Skin of body (tissue), 2 donors: Measurements from ENCODE around the gene LRRC70. TPM values are rescaled to one million over a fixed set of nuclear protein-coding genes. Genes with fewer than 3 reads are reported as not detected.
"Not testable (repeated sequence)": the region's sequence is repeated elsewhere in the genome, so short reads cannot be mapped to it uniquely, and the experiment has no call there.

ENCODE experiments used
- DNase-seq: peaks from one replicate; lab custom pipeline; 2025; lab: John Stamatoyannopoulos, UW
- total RNA-seq: library from RNA; depleted of rRNA; stranded (reverse); fragments of >200 nt; gene quantifications from one replicate; pipeline ENCODE4 v1.2.3, GENCODE V29; 2014

LRRC70 gene
- total RNA-seq, 1 donor from 2014 or later: 8.5 TPM

- DNase-seq: no peak
Observed at GRCh38 chr5:62605638-62606037, 27.0 kb downstream of the LRRC70 start.

DNA sequence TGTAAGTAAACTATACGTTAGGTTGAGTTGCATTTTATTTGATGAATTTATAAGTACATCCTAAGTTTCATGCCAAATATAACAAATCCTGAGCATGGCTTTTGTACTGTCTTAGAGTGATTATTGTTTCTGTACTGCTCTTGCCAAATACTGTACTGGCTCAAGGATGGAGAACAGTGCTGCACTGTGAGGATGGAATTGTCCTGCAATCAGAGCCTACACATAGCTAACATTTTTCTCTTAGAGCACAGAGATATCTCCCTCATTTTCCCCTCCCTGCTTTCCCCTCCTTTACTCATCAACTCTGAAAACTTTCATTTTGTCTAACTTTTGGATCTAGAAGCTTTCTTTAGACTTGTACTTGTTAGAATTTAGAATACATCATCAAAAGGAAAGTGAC lies 28.3 kb downstream of the LRRC70 start:
- no peak for DNase-seq

GRCh38 chr5:62607615-62608014 lies 29.0 kb downstream of the LRRC70 start:
- DNase-seq: no peak

- no peak for DNase-seq
Observed at GRCh38 chr5:62608529-62609511, 30.2 kb downstream of the LRRC70 start.

GRCh38 chr5:62614355-62614754 lies 35.7 kb downstream of the LRRC70 start:
- DNase-seq: no peak

GRCh38 chr5:62616615-62617277 lies 38.1 kb downstream of the LRRC70 start:
- DNase-seq: no peak

DNA sequence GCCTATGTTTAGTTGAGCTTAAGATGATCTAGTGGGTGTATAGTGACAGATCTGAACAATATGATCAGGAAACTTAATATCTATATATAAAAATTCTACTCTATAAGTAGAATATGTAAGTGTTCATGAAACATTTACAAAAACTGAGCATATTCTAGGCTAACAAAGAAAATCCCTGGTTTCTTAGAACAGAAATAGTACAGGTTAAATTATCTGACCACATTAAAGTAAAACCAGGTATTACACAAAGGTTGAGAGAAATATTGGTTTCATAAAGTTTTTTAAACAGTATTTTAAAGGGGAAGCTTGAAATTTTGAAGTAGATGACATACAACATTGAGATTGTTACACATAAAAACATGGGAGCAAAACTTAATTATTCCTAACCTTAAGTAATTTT lies 39.3 kb downstream of the LRRC70 start:
- no peak for DNase-seq

DNA sequence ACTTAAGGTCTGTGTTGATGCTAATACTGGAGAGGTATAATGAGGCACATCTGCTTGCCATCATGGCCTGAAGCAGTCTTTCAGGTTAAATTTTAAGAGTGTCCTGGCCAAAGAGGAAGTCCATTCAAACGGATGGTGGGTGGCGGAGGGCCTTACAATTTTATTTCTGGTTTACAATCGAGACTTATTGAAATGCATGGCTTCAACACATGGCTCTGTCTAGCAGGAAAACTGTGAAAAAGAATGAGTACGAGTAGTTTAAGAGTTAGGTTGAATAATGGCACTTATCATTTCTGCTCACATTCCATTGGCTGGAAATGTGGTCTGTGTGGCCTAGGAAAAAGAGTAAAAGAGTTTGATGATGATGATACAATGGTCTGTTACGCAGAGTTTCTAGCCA lies 42.1 kb downstream of the LRRC70 start:
- DNase-seq: no peak

- no peak for DNase-seq
Observed at GRCh38 chr5:62621280-62621679, 42.7 kb downstream of the LRRC70 start.

- DNase-seq: no peak
Observed at GRCh38 chr5:62623271-62623670, 44.7 kb downstream of the LRRC70 start.

GRCh38 chr5:62624436-62624835 lies 45.8 kb downstream of the LRRC70 start:
- not testable (repeated sequence) for DNase-seq

GRCh38 chr5:62626534-62626933 lies 47.9 kb downstream of the LRRC70 start:
- DNase-seq: no peak

DNA sequence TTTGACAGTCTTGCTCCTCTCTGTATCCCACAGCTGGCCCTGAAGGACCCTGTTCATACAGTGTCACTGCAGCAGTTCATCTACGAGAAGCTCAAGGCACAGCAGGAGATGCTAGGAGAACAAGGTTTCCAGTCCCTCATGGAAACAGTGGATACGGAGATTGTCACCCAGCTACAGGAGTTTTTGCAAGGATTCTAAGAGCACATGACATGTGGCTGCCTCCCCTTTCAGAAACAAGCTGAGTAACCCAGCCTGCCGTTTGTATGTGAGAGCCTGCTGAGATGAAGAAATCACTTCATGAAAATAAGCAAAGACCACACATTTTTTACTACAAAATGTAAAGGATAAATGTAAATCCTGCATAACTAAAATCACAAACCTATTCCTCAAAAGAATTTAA lies 48.5 kb downstream of the LRRC70 start:
- no peak for DNase-seq

DNA sequence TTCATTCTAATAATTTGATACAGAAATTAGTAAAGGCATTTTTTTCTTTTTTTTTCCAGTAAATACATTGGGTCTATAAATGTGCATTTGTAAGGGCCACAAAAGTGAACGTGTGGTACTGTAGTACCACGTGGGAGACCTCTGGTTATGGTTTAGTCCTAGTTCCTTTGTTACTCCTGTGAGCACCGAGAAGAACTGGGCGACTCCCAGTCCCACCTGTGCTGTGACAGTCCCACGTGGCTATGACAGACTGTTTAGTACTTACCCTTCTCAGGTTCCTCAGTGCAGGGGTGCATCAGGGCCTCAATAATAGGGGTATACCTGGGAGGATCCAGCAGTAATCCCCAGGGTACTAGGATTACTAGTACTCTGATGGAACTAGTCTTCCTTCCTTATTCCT lies 49.3 kb downstream of the LRRC70 start:
- no peak for DNase-seq

Other genes with a start within 250 kb of the LRRC70 start
- gene DIMT1, start 174.9 kb upstream of the LRRC70 start, total RNA-seq: 23.9 TPM
- gene IPO11, start 166.1 kb upstream of the LRRC70 start, total RNA-seq: 29.2 TPM